ENCODE data around the gene RPAP3. TPM values are rescaled to one million over a fixed set of nuclear protein-coding genes. Genes with fewer than 3 reads are reported as not detected.
"Not testable (repeated sequence)": the region's sequence is repeated elsewhere in the genome, so short reads cannot be mapped to it uniquely, and the experiment has no call there.

Gene RPAP3
- total and polyA plus RNA-seq, 9 of the 15 experiments (the other 6 are each of a cell fraction or from before 2014, with no cell fraction given) = 40.0 to 92.1 (median 54.1) TPM

GRCh38 chr12:47667935-47668334, 37.9 kb downstream of the RPAP3 start:
- H2AFZ ChIP-seq (ENCODE audit: low read depth, low read length); DNase-seq (ENCODE audit: extremely low read depth in 1 of 4, low spot score in 3 of 4); FAIRE-seq; H3K27ac ChIP-seq (ENCODE audit: extremely low read depth, low read depth, low read length); ATAC-seq; H3K79me2 ChIP-seq (ENCODE audit: control insufficient read depth, insufficient read depth, low read length); H3K27me3 ChIP-seq (ENCODE audit: control insufficient read depth in 2 of 2, insufficient read depth in 2 of 2, low read length in 2 of 2); BruUV-seq (replicated peaks); CTCF ChIA-PET (ENCODE audit: low intra/inter-chr PET ratio); H3K4me1 ChIP-seq (replicated peaks in 1 of 2; ENCODE audit: control insufficient read depth in 2 of 2, insufficient read depth in 2 of 2, low read length in 2 of 2); H3K9me1 ChIP-seq (ENCODE audit: control insufficient read depth, insufficient read depth, low read length); H4K20me1 ChIP-seq (replicated peaks; ENCODE audit: control insufficient read depth, insufficient read depth, low read length); H3K9ac ChIP-seq (ENCODE audit: insufficient read depth in 1 of 2, low read depth in 2 of 2, low read length in 2 of 2); H3K4me2 ChIP-seq (ENCODE audit: insufficient read depth, low read length); H3K4me3 ChIP-seq; intact Hi-C loops (cut with micrococcal nuclease); in situ Hi-C loops (cut with MboI); H3K9me3 ChIP-seq (replicated peaks; ENCODE audit: control insufficient read depth, insufficient read depth, low read depth, low read length); TF ChIP-seq CEBPG (CRISPR knock-in tag; IDR thresholded peaks at IDR 0.05): not testable (repeated sequence)
- TF ChIP-seq CEBPB (tag; IDR thresholded peaks at IDR 0.05) = peak; percentile 52
- TF ChIP-seq CEBPG (tag; conservative IDR thresholded peaks at IDR 0.05 in 1 of 2, IDR thresholded peaks at IDR 0.05 in 1 of 2) = 0 out of 4 replicates have a peak, but pooled peaks of 1 of the 2 experiments have one; percentile 9
- 98% methylated on average over 6 of the region's 6 CpGs for WGBS (ENCODE audit: insufficient coverage, low coverage, missing lambda C conversion rate)
- POLR2A ChIA-PET = interaction anchor here (0.6 kb wide), 1 partner anchor 22 kb away, joined by 3 read pairs; no protein-coding TSS in a partner anchor
- H3K36me3 ChIP-seq (ENCODE audit: control insufficient read depth, insufficient read depth, low read length) = peaks cover 69% of the 10 kb centered on the region

- Histone ChIP-seq H3K79me2 (ENCODE audit: control insufficient read depth, insufficient read depth, low read length) (no peaks in the 10 kb centered on the region), H3K4me1 (replicated peaks in 1 of 2; ENCODE audit: control insufficient read depth in 2 of 2, insufficient read depth in 2 of 2, low read length in 2 of 2) (peaks cover 0 to 9% of the 10 kb centered on the region in 2 experiments; a peak in 1 of 5 replicates), H3K9me3 (replicated peaks; ENCODE audit: control insufficient read depth, insufficient read depth, low read depth, low read length) (no peaks in the 10 kb centered on the region), H4K20me1 (replicated peaks; ENCODE audit: control insufficient read depth, insufficient read depth, low read length) (no peaks in the 10 kb centered on the region), H2AFZ (ENCODE audit: low read depth, low read length) (no peak overlapping the region), H3K9me1 (ENCODE audit: control insufficient read depth, insufficient read depth, low read length) (no peaks in the 10 kb centered on the region), H3K27ac (ENCODE audit: extremely low read depth, low read depth, low read length) (no peak overlapping the region), H3K4me2 (ENCODE audit: insufficient read depth, low read length) (no peak overlapping the region), H3K4me3 (no peak overlapping the region), H3K27me3 (ENCODE audit: control insufficient read depth in 2 of 2, insufficient read depth in 2 of 2, low read length in 2 of 2) (no peaks in the 10 kb centered on the region), H3K9ac (ENCODE audit: insufficient read depth in 1 of 2, low read depth in 2 of 2, low read length in 2 of 2) (no peak overlapping the region), H3K36me3 (ENCODE audit: control insufficient read depth, insufficient read depth, low read length) (peaks cover 9% of the 10 kb centered on the region; the same call in 2 of the 3 replicates)
- ChIA-PET POLR2A (interaction anchor here (1.5 kb wide), 1 partner anchor 9 kb away, joined by 3 read pairs; no protein-coding TSS in a partner anchor), CTCF (ENCODE audit: low intra/inter-chr PET ratio) (no interaction called here)
- in situ Hi-C loops (cut with MboI) (no loop called here), intact Hi-C loops (cut with micrococcal nuclease) (loop anchor here (5.0 kb wide), 1 partner anchor 185 kb away; no protein-coding TSS in a partner anchor)
- DNase-seq (ENCODE audit: extremely low read depth in 1 of 4, low spot score in 3 of 4) (peak in 1 of 4 experiments; percentile 23), ATAC-seq (peak; percentile 39), FAIRE-seq (no peak)
- 59% methylated on average over 3 of the region's 4 CpGs for WGBS (ENCODE audit: insufficient coverage, low coverage, missing lambda C conversion rate)
- TF ChIP-seq CBFA2T3 (IDR thresholded peaks at IDR 0.05) = peak; percentile 60
- TF ChIP-seq MEIS2 (IDR thresholded peaks at IDR 0.05; ENCODE audit: partially characterized antibody) = no peak
- TF ChIP-seq CBFA2T2 (conservative IDR thresholded peaks at IDR 0.05) = peak; percentile 30
- no TSS peak for BruUV-seq (replicated peaks)
These were observed 53.2 kb downstream of the RPAP3 start for GRCh38 chr12:47652521-47653234.

All from K562 (cell line).